CD4-positive, alpha-beta T cell treated with Interferon gamma for 1 hour (primary cell): ENCODE results near the gene MEIS1.
"Not testable (repeated sequence)": the region's sequence is repeated elsewhere in the genome, so short reads cannot be mapped to it uniquely, and the experiment has no call there.

ENCODE experiments used
- DNase-seq: peaks from one replicate; pipeline ENCODE4 v3.0.0-alpha.2; 2020

The MEIS1 gene

DNA sequence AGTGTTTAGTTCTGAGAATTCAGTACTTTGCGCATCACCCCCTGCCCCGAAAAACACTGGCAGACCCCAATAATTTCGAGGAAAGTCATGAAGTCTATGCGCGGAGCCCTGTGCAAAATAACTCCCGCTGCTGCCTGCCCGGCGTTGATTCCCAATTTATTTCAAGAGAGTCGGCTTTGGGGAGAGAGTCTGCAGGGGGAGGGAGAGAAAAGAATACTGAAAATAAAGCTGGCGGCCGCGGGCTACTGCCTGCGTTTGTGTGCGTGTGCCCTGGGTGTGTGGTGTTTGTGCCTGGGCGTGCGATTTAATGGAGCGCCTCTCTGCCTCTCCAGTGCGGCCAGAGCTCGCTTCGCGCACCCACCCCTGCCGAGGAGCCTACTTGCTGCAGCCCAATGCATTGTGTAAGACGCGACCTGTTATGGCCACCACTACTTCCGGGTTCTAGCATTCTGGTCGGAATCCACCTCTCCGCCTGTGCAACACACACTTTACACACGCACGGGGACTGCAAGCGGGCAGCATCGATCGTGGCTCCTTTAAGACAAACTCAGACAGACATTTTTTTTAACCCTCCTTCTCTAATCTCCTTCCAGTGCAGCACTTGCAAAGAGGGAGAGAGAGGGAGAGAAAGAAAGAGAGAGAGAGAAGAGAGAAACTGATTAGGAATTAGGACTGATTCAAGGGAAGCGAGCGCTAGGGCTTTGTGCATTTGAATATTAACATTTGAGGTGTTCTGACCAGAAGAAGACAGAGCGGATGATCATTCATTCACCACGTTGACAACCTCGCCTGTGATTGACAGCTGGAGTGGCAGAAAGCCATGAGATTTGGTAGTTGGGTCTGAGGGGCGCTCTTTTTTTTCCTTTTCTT lies at the start of gene MEIS1:
TSS of gene MEIS1 (plus strand) at position 447 of the 870 bp plus-strand sequence. CDS start 732 bp downstream, outside the sequence.
- peak; percentile 59 for DNase-seq

DNA sequence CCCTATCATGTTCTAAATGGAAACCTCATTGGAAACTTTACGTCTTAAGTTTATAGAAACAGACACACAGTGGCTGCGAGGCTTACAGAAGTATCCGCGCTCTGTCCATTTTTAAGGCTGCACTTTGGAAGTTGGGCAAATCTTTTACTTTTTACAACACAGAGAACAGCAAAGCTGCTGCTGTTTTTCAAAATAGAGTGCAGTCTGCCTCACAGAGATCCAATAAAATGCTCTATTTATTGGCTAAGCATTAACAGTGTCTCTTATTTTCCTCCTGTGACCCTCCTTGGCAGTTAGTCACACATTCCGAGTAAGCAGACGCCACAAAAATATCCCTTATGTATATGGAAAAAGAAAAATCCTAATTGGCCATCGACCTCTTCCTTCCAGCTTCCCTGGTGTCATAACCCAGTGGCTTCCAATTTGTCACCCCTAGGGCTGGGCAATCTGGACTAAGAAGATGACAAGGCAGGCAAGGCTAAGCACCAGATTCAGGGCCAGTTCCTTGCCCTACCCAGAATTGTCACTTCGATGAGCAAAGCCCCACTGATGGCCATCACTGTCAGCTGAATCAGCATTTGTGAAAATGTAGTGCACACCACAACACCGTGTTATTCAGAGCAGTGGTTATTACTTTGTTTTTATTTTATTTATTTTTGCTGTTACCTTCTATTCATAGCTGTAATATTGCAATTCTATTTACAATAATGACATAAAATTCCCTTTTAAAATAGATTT lies 47.7 kb upstream of the MEIS1 start:
- DNase-seq = no peak

DNA sequence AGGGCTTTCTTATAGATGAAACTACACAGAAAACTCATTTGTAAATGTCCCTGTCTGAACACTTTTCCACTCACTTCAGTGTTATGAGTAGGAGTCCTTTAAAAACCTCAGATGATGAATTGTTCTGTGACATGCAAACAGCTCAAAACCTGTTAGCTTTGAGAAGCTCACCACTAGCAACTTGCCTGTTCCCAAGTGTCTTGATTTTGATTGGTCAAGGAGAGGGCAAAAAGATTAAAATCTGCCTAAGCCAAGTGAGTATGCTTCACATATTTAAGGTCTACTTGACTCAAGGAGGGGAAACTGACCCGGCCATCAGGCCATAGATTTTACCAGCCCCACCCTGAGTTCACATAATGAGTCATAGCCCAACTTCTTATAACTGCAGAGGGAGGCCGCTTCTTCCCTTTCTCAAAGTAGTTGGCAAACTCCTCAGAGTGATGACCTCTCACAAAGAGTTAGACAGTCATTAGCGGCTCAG lies 45.2 kb upstream of the MEIS1 start:
- DNase-seq = no peak

GRCh38 chr2:66390152-66390551 lies 44.8 kb upstream of the MEIS1 start:
- DNase-seq = no peak

GRCh38 chr2:66390811-66391210 lies 44.1 kb upstream of the MEIS1 start:
- DNase-seq = no peak

GRCh38 chr2:66391240-66391639 lies 43.7 kb upstream of the MEIS1 start:
- not testable (repeated sequence) for DNase-seq

DNA sequence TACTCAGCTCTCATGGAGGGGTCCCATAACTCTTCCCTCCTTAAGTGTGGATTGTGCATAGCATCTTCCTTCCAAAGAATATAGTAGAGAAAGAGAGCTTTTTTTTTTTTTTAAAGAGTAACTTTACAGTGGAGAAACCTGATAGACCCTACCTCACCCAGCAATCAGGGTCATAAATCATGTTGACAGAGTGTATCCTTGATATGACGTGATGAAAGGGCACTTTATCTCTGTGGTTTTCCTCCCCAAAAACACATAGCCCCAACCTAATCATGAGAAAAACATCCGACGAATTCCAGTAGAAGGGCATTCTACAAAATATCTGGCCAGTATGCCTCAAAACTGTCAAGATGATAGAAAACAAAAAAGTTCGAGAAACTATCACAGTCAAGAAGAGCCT lies 29.5 kb upstream of the MEIS1 start:
- DNase-seq = no peak

DNA sequence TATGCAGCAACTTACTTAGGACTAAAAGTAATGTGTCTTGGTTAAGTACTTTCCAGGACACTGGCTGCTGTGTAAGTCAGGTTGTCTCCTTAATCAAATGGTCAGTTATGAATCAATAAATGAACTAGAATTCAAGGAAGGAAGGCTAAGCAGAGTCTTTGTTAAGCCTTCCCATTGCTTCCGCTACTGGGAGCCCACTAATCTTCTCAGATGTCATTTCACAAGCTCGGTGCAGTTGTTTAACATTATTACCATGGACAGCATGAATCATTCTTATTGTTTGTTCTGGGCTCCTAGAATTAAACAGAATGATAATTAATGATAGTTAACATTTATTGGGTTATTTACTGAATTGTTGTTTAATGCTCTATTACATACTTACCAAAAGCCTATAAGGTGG lies 26.0 kb upstream of the MEIS1 start:
- no peak for DNase-seq

- DNase-seq = no peak
Observed at GRCh38 chr2:66412874-66413273, 22.1 kb upstream of the MEIS1 start.

DNA sequence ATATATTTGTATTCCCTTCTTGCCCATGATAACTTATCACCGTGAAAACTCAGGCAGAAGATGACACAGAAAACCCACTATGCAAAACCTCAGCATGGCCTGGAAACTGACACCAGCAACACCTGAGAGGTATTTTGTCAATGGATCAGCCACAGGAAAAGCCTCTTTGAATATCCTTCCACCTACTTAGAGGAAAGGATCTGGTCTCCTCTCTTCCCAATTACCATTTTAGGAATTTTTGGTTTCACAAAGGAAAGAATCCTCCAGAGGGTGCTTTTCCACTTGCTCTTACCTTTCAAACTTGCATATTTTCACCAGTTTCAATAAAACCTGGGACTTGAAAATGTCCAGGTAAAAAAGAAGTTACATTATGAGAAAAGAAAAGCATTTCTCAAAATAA lies 20.0 kb upstream of the MEIS1 start:
- no peak for DNase-seq

DNA sequence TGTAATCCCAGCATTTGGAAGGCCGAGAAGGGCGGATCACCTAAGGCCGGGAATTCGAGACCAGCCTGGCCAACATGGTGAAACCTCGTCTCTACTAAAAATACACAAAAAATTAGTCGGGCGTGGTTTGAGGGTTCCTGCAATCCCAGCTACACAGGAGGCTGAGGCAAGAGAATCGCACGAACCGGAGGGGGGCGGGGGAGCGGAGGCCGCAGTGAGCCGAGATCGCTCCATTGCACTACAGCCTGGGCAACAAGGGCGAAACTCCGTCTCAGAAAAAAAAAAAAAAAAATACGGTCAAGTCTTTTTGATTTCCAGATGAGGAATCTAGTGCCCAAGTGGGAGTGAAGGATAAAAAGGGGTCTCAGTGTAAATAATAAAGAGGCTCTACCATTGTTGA lies 16.5 kb upstream of the MEIS1 start:
- no peak for DNase-seq

GRCh38 chr2:66421612-66422011 lies 13.3 kb upstream of the MEIS1 start:
- DNase-seq = no peak

DNA sequence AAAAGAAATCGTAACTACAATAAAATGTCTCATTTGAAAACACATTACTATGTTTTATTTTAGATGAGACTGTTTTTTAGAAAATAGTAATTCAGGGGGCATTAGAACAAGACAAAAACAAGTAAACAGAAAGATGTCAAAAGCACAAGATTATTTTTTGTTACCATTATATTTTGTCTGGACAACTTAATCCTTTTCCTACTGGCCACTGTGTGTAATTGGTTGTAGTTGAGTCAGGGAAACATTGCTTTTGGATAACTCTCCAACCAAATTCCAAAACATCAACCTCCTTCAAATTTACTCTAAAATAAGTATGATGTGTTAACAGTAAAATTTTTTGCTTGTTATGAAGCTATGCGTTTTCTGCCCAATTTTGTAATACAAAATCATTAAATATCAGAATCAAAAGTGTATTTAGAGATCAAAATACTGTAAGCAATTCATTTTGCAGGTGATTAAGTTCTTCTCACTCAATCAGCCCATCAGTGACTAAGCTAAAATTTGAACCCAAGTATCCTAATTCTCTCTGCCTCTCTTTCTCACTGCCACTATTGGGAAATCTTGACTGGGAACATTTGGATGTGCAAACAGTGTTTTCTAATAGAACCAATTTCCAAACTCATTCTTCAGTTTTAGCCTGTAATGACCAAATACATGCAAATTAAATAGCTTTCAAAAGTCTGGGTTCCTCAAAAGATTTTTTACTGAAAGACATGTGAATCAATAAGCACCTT lies 11.4 kb upstream of the MEIS1 start:
- DNase-seq = no peak

DNA sequence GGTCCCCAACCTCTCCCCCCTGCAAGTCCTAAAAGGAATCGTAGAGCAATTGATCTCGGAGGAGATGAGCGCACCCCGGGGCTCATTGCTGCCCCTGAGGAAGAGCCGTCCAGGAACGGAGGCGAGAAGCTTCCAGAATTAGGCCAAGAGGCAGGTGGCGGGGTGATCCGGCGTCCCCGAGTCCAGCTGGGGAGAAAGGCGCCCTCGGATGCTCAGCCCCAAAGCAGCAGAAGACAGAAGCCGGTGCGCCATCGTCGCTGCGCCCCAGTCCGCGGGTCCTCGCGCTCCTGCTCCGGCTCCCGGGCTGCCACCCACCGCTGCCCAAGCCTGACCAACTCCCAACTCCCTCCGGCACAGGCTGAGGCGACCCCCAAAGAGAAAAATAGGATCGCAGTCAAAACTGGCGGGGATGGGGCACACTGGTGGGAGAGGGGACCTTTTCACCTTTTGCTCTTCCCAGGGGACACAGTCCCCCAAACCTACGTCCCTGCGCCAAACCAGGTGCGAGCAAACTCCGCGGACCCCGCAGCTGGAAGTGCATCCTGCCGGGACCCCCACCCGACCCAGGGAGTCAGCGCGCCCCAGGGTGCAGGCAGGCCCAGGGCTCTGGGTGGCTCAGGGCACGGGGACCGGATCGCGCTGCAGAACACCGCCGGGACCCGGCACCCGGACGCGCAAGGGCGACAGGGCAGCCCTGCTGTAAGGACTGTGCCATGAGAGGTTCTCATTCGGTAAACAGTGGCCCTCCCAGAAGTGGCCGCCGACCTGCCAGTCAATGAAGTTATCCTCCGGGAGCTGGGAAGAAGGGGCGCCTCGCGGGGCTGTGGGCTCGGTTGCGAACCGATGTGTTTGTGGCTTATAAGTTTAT lies 8.4 kb upstream of the MEIS1 start:
- DNase-seq = no peak

DNA sequence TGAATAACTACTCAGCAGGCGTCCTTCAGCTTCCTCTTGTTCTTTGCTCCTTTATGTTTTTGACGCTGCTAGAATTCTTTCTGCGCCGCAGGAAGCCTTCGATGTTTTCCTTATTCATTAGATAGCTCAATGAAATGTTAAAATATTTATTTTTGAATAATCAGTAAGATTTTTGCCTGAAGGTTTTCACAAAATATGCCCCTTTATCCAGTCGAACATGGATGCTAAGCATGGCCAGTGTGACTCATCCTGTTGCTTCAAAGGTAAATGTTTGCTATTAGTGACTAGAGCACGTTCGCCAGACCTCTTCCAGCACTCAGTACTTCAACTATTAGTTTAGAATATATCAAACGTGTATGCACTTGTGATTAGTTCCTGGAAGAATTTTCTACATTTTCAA lies 7.6 kb upstream of the MEIS1 start:
- no peak for DNase-seq

DNA sequence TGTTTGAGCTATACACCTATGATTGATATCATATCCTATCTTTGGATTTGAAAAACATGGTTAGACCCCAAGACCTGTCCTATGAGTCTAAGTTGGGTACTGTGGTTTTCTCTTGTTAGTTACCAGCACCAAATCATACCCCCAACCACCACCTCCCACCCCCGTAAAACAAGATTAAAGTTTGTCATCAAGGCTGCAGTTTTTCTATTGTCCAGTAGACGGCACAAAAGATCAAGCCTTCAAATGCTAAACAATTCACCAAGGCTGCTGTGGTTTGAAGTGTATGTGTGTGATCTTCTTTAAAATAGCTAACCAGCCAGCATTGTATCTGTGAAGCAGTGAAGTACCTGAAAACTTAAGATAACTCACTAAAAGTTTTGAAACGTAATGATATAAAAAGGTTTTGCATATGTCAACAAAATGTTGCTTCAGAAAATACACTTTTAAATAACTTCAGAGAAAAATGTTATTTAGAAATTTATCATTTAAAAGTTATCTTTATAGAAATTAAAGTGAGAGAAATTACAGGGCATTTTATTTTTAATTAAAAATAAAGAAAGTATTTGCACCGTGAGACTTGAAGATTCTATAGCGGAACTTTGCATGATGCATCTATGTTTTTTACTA lies 5.8 kb upstream of the MEIS1 start:
- no peak for DNase-seq

GRCh38 chr2:66429693-66430504 lies 5.0 kb upstream of the MEIS1 start:
- DNase-seq = no peak

- DNase-seq = no peak
Observed at GRCh38 chr2:66430505-66431273, 4.2 kb upstream of the MEIS1 start.

DNA sequence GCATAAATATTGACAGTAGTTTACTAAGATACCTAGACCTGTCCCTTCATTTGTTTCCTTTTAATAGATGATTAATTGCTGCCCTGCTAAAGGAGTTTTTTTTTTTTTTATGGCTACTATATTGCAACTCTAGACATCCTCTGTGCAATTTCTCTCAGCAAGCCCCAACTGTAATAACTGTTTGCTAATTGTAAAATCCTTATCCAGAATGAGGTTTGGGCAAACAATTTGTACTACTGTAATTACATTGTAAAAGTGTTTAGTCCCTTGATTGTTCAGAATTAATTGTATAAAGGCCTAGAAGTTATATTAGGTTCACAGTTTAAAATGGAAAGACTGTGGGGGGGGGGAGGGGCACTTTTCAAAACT lies 3.7 kb upstream of the MEIS1 start:
- DNase-seq = no peak
